ENCODE data around the gene DPH6. TPM values are rescaled to one million over a fixed set of nuclear protein-coding genes. Genes with fewer than 3 reads are reported as not detected.
A peak's percentile ranks its signal among the peaks of the same experiment; 100 is the strongest.
"Not testable (repeated sequence)": the region's sequence is repeated elsewhere in the genome, so short reads cannot be mapped to it uniquely, and the experiment has no call there.

The DPH6 gene
- 10 to 100 TPM; 11.7 to 14.8 TPM for total RNA-seq
- 10 to 100 TPM; 16.9 to 26.9 (median 22.1) TPM for polyA plus RNA-seq
- total RNA-seq, result 5.4 to 8.7 (median 7.4) reads per million in 6 experiments

- Mint-ChIP-seq H3K4me1 (peaks cover 15 to 37% (median 24%) of the 10 kb centered on the region in 4 donors), H3K36me3 (peaks cover 0 to 8% (median 3%) of the 10 kb centered on the region in 3 donors), H3K4me3 (peak within 1 kb of the TSS; percentile 85 to 100 (median 96)), H3K27ac (peak within 1 kb of the TSS; percentile 94 to 100 (median 98)), H3K9me3 (no peaks in the 10 kb centered on the region), H3K27me3 (no peaks in the 10 kb centered on the region)
- POLR2A ChIA-PET, result interaction anchor here (0.6 to 2.1 kb wide), 3 partner anchors 18 to 1033 kb away, joined by 3 to 5 read pairs (median 5); partner anchors contain the start of genes CDIN1 and ZNF770
- peak; percentile 91 to 92 for ATAC-seq
- peak; percentile 70 to 96 (median 86) for DNase-seq
These were observed at the start of gene DPH6 for GRCh38 chr15:35545824-35546510. DPH6 (minus strand) TSS chr15:35546165; CDS start chr15:35546141, 24 bp downstream.

GRCh38 chr15:35595656-35596055 lies 49.7 kb upstream of the DPH6 start:
- Mint-ChIP-seq H3K4me1 (no peaks in the 10 kb centered on the region), H3K36me3 (peaks cover 0 to 10% (median 9%) of the 10 kb centered on the region in 3 donors), H3K4me3 (no peak overlapping the region), H3K27ac (no peak overlapping the region), H3K9me3 (peaks cover 0 to 15% (median 9%) of the 10 kb centered on the region in 9 donors), H3K27me3 (peaks cover 8 to 22% (median 13%) of the 10 kb centered on the region in 5 donors)
- POLR2A ChIA-PET, result no interaction called here
- no peak for DNase-seq
- no peak for ATAC-seq

- H3K4me3 Mint-ChIP-seq, H3K27ac Mint-ChIP-seq, H3K4me1 Mint-ChIP-seq, DNase-seq, ATAC-seq, POLR2A ChIA-PET: not testable (repeated sequence)
- H3K27me3 Mint-ChIP-seq, result peaks cover 3 to 21% (median 6%) of the 10 kb centered on the region in 5 donors
- peaks cover 0 to 11% (median 5%) of the 10 kb centered on the region in 3 donors for H3K36me3 Mint-ChIP-seq
- H3K9me3 Mint-ChIP-seq, result peaks cover 0 to 12% (median 8%) of the 10 kb centered on the region in 9 donors
These were observed 46.0 kb upstream of the DPH6 start for GRCh38 chr15:35591987-35592386.

GRCh38 chr15:35583863-35584528 lies 38.0 kb upstream of the DPH6 start:
- Mint-ChIP-seq H3K27ac (no peak overlapping the region), H3K4me3 (no peak overlapping the region), H3K27me3 (peaks cover 7 to 39% (median 12%) of the 10 kb centered on the region in 5 donors), H3K36me3 (no peaks in the 10 kb centered on the region), H3K4me1 (no peaks in the 10 kb centered on the region), H3K9me3 (no peaks in the 10 kb centered on the region)
- POLR2A ChIA-PET, result no interaction called here
- DNase-seq (no peak), ATAC-seq (no peak)

- H3K4me1 Mint-ChIP-seq, result no peaks in the 10 kb centered on the region
- peaks cover 10 to 39% (median 13%) of the 10 kb centered on the region in 5 donors for H3K27me3 Mint-ChIP-seq
- no peak overlapping the region for H3K4me3 Mint-ChIP-seq
- no peak for DNase-seq
- H3K36me3 Mint-ChIP-seq, result no peaks in the 10 kb centered on the region
- POLR2A ChIA-PET, result no interaction called here
- H3K9me3 Mint-ChIP-seq, result no peaks in the 10 kb centered on the region
- no peak overlapping the region for H3K27ac Mint-ChIP-seq
- no peak for ATAC-seq
These were observed 34.6 kb upstream of the DPH6 start for GRCh38 chr15:35580606-35581005.

- ATAC-seq (no peak), DNase-seq (no peak)
- Mint-ChIP-seq H3K36me3 (peaks cover 0 to 2% (median 0%) of the 10 kb centered on the region in 3 donors), H3K4me3 (no peak overlapping the region), H3K27ac (peak overlapping the region in 1 of 10 donors; percentile 13), H3K9me3 (no peaks in the 10 kb centered on the region), H3K27me3 (peaks cover 3 to 14% (median 5%) of the 10 kb centered on the region in 5 donors), H3K4me1 (no peaks in the 10 kb centered on the region)
- POLR2A ChIA-PET, result no interaction called here
These were observed 21.4 kb upstream of the DPH6 start for GRCh38 chr15:35567392-35567791.

- ATAC-seq (no peak), DNase-seq (no peak)
- peaks cover 3 to 14% (median 5%) of the 10 kb centered on the region in 5 donors for H3K27me3 Mint-ChIP-seq
- no peak overlapping the region for H3K4me3 Mint-ChIP-seq
- H3K9me3 Mint-ChIP-seq, result no peaks in the 10 kb centered on the region
- H3K27ac Mint-ChIP-seq, result peak overlapping the region in 1 of 10 donors; percentile 13
- POLR2A ChIA-PET, result no interaction called here
- peaks cover 0 to 2% (median 0%) of the 10 kb centered on the region in 3 donors for H3K36me3 Mint-ChIP-seq
- H3K4me1 Mint-ChIP-seq, result no peaks in the 10 kb centered on the region
These were observed 21.0 kb upstream of the DPH6 start for GRCh38 chr15:35566991-35567390.

- ATAC-seq (no peak), DNase-seq (no peak)
- POLR2A ChIA-PET, result no interaction called here
- Mint-ChIP-seq H3K4me3 (no peak overlapping the region), H3K27me3 (peaks cover 1 to 14% (median 5%) of the 10 kb centered on the region in 5 donors), H3K4me1 (no peaks in the 10 kb centered on the region), H3K9me3 (no peaks in the 10 kb centered on the region), H3K27ac (no peak overlapping the region), H3K36me3 (peaks cover 0 to 2% (median 0%) of the 10 kb centered on the region in 3 donors)
These were observed 19.9 kb upstream of the DPH6 start for GRCh38 chr15:35565901-35566300.

GRCh38 chr15:35562641-35563040 lies 16.7 kb upstream of the DPH6 start:
- no peak overlapping the region for H3K27ac Mint-ChIP-seq
- ATAC-seq (no peak), DNase-seq (no peak)
- peaks cover 0 to 2% (median 0%) of the 10 kb centered on the region in 5 donors for H3K27me3 Mint-ChIP-seq
- H3K9me3 Mint-ChIP-seq, result no peaks in the 10 kb centered on the region
- H3K36me3 Mint-ChIP-seq, result no peaks in the 10 kb centered on the region
- no peak overlapping the region for H3K4me3 Mint-ChIP-seq
- no peaks in the 10 kb centered on the region for H3K4me1 Mint-ChIP-seq
- POLR2A ChIA-PET, result no interaction called here

- ATAC-seq (no peak), DNase-seq (no peak)
- no peaks in the 10 kb centered on the region for H3K9me3 Mint-ChIP-seq
- H3K27ac Mint-ChIP-seq, result no peak overlapping the region
- H3K27me3 Mint-ChIP-seq, result no peaks in the 10 kb centered on the region
- POLR2A ChIA-PET, result no interaction called here
- H3K4me1 Mint-ChIP-seq, result no peaks in the 10 kb centered on the region
- H3K36me3 Mint-ChIP-seq, result no peaks in the 10 kb centered on the region
- no peak overlapping the region for H3K4me3 Mint-ChIP-seq
These were observed 15.3 kb upstream of the DPH6 start for GRCh38 chr15:35561308-35561707.

- Mint-ChIP-seq H3K27ac (no peak overlapping the region), H3K9me3 (no peaks in the 10 kb centered on the region), H3K4me3 (no peak overlapping the region), H3K4me1 (no peaks in the 10 kb centered on the region), H3K27me3 (no peaks in the 10 kb centered on the region), H3K36me3 (no peaks in the 10 kb centered on the region)
- POLR2A ChIA-PET, result no interaction called here
- ATAC-seq (no peak), DNase-seq (no peak)
These were observed 14.9 kb upstream of the DPH6 start for GRCh38 chr15:35560870-35561269.

- H3K27ac Mint-ChIP-seq, result no peak overlapping the region
- no peak overlapping the region for H3K4me3 Mint-ChIP-seq
- POLR2A ChIA-PET, result no interaction called here
- DNase-seq, result no peak
- ATAC-seq, result no peak
- no peaks in the 10 kb centered on the region for H3K27me3 Mint-ChIP-seq
- no peaks in the 10 kb centered on the region for H3K9me3 Mint-ChIP-seq
- no peaks in the 10 kb centered on the region for H3K36me3 Mint-ChIP-seq
- no peaks in the 10 kb centered on the region for H3K4me1 Mint-ChIP-seq
These were observed 14.3 kb upstream of the DPH6 start for GRCh38 chr15:35560258-35560657.

GRCh38 chr15:35559683-35560082 lies 13.7 kb upstream of the DPH6 start:
- no peak overlapping the region for H3K4me3 Mint-ChIP-seq
- no peaks in the 10 kb centered on the region for H3K27me3 Mint-ChIP-seq
- no peaks in the 10 kb centered on the region for H3K36me3 Mint-ChIP-seq
- DNase-seq (no peak), ATAC-seq (no peak)
- no peaks in the 10 kb centered on the region for H3K9me3 Mint-ChIP-seq
- POLR2A ChIA-PET, result no interaction called here
- H3K27ac Mint-ChIP-seq, result no peak overlapping the region
- no peaks in the 10 kb centered on the region for H3K4me1 Mint-ChIP-seq
